Fibroblast of the aortic adventitia (primary cell): ENCODE measurements around the gene ELOVL1. TPM values are rescaled to one million over a fixed set of nuclear protein-coding genes. Genes with fewer than 3 reads are reported as not detected.

Experiments
- DNase-seq: peaks from one replicate; pipeline ENCODE4 v3.0.0-alpha.2; 2010; ENCODE audit warnings: low read depth
- H3K4me3 ChIP-seq: 2 replicates; pipeline ENCODE4 v1.5.1; 2011; ENCODE audit warnings: low read depth, mild to moderate bottlenecking, control low read depth, low read length, moderate library complexity
- total RNA-seq: library from RNA; depleted of rRNA; stranded (reverse); fragments of >200 nt; gene quantifications from 2 replicates; pipeline ENCODE4 v1.2.3, GENCODE V29; 2012; ENCODE audit warnings: low replicate concordance
- TF ChIP-seq, protein P1 (sequence below): IDR thresholded peaks from 2 replicates; pipeline ENCODE4 v1.5.1; 2011; ENCODE audit warnings: mild to moderate bottlenecking, low read length, control low read depth, inconsistent platforms; ENCODE audit not compliant: insufficient read depth

ELOVL1 gene
- total RNA-seq, 1 donor = 78.5 TPM

DNA sequence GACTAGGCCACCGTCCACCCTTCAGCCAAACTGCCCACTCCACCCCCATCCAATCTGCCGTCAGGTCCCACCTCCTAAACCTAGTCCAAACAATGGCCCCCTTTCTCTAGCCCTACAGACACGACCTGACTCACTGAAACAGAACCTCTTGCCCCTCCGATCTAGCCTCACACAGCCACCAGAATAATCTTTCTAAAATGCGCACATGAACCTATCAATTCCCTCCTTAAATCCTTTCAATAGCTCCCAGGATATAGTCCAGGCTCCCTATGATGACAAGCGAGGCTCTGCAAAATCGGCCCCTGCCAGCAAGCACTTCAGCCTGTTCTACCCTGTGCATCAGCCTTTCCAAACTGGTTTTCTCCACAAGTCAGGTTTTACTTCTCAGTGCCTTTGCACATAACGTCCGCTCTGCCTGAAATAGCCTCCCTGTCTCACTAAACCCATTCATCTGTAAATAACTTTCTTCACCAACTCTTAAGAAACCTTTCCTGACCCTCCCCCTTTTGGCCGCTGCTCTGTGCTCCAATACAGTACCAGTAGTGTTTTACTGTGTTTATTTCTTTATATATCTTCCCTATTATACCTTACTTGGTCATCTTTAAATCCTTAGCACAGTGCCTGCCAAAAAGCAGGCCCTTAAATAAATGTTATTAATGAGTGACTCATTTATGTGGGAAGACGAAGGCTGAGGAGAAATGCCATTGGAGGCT lies 18.1 kb downstream of the ELOVL1 start:
- no peak overlapping the region for H3K4me3 ChIP-seq
- TF ChIP-seq, protein P1, sequence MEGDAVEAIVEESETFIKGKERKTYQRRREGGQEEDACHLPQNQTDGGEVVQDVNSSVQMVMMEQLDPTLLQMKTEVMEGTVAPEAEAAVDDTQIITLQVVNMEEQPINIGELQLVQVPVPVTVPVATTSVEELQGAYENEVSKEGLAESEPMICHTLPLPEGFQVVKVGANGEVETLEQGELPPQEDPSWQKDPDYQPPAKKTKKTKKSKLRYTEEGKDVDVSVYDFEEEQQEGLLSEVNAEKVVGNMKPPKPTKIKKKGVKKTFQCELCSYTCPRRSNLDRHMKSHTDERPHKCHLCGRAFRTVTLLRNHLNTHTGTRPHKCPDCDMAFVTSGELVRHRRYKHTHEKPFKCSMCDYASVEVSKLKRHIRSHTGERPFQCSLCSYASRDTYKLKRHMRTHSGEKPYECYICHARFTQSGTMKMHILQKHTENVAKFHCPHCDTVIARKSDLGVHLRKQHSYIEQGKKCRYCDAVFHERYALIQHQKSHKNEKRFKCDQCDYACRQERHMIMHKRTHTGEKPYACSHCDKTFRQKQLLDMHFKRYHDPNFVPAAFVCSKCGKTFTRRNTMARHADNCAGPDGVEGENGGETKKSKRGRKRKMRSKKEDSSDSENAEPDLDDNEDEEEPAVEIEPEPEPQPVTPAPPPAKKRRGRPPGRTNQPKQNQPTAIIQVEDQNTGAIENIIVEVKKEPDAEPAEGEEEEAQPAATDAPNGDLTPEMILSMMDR = no peak
- DNase-seq = peak; percentile 29

DNA sequence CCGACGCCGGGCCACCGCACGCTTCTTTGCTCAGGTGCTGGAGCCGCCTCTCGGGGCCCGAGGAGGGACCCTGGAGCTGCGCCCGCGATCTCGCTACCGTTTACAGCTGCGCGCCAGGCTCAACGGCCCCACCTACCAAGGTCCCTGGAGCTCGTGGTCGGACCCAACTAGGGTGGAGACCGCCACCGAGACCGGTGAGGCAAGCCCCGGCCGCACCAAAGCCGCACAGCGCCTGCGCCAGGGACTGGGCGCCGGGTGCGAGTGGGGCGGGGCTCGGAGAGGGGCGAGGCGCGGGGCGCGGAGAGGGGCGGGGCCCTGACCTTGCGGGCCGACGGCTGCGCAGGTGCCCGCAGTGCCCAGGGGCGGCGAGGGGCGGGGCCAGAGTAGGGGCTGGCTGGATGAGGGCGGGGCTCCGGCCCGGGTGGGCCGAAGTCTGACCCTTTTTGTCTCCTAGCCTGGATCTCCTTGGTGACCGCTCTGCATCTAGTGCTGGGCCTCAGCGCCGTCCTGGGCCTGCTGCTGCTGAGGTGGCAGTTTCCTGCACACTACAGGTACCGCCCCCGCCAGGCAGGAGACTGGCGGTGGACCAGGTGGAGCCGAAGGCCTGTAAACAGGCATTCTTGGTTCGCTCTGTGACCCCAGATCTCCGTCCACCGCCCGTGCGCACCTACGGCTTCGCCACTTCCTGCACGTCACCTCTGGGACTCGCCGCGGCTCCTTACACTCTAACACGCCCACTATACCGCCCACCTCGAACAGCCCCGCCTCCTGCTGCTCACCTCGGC lies 18.8 kb downstream of the ELOVL1 start:
- no peak for DNase-seq
- TF ChIP-seq, protein P1 = no peak
- peak overlapping the region; percentile 58 for H3K4me3 ChIP-seq

DNA sequence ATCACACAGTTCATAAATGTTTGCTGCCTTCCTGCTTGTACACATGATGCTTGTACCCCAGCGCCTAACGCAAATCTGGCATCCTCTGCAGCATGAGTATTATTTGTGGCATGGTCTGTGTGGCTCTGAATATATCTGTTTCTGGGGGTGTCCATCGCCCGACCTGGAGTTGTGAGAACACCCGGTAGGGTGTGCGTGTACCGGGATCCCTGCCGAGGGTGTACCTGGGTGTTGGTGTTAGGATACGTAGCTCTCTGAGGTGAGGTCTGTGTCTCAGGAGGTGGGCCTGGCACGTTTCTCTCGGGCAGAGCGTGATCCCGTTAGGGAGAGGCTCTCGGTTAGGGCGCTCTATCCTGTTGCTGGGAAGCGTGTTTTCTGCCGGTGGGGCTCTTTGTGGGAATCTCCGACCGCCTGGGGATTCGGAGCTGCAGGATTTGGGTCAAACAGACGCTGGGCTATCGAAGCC lies 19.4 kb downstream of the ELOVL1 start:
- peak overlapping the region; percentile 58 for H3K4me3 ChIP-seq

DNA sequence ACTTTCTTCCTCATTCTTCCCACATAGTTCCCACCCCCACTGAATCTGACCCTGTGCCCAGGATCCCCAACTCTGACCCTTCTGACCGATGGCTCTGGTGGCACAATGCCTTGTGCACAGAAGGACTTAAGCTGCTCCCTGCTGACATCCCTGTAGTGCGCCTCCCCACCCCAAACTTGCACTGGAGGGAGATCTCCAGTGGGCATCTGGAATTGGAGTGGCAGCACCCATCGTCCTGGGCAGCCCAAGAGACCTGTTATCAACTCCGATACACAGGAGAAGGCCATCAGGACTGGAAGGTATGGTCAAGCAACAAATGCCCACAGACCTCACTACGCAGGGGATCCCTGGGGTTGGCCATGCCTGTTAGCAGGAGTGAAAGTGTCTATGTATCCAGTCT lies 21.2 kb downstream of the ELOVL1 start:
- DNase-seq = no peak
- TF ChIP-seq, protein P1 = no peak
- no peak overlapping the region for H3K4me3 ChIP-seq

More for the DNA sequence above, 19.4 kb downstream of the ELOVL1 start:
- no peak for DNase-seq
- TF ChIP-seq, protein P1 = no peak

DNA sequence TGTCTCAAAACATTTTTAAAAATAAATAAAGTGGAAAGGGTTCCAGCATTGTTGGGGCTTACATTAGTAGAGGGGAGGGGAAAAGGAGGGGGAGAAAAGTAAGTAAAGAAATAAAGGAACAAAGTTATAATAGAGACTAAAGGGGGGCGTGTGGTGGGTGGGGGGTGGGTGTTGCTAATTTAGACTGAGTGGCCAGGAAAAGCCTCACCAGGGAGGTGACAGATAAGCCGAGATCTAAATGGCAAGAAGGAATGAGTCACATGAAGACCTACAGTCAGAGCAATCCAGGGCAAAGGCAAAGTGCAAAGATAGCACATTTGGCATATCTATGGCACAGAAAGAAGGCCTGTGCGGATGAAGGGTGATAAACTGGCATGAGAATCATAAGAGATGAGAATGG lies 22.7 kb downstream of the ELOVL1 start:
- TF ChIP-seq, protein P1 = no peak
- DNase-seq = no peak
- no peak overlapping the region for H3K4me3 ChIP-seq

DNA sequence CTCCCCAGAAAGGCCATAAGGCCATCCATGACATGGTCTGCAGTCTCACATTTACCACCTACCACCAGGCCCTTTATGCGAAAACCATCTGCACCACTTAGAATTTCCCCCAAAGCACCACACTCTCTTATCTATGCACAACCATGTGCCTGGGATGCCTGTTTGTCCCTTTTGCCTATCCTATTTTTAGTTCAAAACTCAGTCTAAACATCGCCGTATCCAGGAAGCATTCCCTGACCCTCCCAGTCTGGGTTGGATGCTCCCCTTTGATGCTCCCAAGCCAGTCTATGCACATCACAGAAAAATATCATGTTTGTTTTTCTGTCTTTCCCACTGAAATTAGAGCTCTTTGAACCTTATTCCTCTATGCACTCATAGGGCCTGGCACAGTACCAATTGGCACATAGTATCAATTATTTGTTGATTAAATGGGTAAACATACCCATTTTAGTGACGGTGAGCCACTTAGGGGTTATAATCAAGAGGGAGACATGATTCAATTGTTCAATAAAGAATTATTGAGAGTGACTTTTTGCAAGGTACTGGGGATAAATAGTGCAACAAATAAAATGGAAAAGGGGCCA lies 23.5 kb downstream of the ELOVL1 start:
- DNase-seq = no peak
- no peak overlapping the region for H3K4me3 ChIP-seq
- TF ChIP-seq, protein P1 = no peak
